DMS79 treated with DMSO at 0.1 percent for 48 hours (cell line): ENCODE measurements around the gene GLIPR1.
"Not testable (repeated sequence)": the region's sequence is repeated elsewhere in the genome, so short reads cannot be mapped to it uniquely, and the experiment has no call there.

Experiments
- DNase-seq: peaks from one replicate; lab custom pipeline; 2025; lab: John Stamatoyannopoulos, UW

GLIPR1 gene

DNA sequence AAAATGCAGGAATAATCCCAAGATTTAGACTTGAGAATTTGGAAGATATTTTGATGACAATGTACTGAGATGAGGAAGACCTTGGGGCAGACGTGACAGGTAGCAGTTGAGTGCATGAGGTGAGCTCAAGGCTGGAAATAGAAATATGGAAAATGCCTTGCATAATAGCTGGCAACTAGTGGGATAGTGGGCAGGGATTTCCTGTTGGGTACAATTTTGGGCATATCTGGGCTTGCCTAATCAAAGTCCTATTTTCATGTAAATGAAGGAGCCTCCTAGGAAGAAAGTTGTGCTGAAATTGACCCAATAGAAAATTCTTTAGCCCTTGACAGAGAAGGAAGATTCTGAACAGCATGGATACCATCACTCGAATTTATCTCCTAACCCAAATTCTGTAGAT is 6.4 kb upstream of the GLIPR1 start:
- DNase-seq: no peak

- no peak for DNase-seq
These were observed 4.5 kb upstream of the GLIPR1 start for GRCh38 chr12:75476071-75476470.

- DNase-seq: no peak
These were observed 3.4 kb upstream of the GLIPR1 start for GRCh38 chr12:75477137-75477536.

DNA sequence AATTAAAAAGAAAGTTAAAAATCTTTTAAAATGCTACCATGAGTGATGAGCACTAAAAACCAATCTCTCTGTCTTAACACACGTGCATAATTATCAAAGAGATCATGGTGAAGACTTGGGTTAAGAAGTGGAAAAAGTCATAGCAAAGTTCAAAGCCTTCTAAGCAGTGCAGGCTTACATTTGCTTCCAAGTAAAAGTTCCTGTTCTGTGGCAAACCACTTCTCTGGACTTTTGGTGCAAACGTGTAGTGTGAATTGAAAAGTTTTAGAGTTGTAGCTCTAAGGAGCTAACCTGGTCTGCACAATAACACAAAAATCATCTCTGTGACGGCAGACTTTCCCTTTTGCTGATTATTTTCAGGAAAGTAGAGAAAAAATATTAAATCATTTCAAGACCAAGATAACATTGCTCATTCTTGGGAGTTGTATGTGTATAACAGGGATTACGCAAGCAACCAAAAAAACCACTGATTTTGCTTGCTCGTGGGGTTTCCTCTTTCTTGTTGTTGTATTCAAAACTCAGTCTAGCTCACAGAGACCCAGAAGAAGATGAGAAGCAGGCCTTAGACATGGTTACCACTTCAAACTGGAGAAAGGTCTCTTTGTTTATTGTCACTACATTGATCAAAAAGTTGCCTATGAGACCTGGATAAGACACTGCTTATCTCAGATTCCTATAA is 2.3 kb upstream of the GLIPR1 start:
- no peak for DNase-seq

GRCh38 chr12:75479963-75480461 is 543 bp upstream of the GLIPR1 start:
- DNase-seq: no peak

- no peak for DNase-seq
These were observed 604 bp downstream of the GLIPR1 start for GRCh38 chr12:75481013-75481705.

- DNase-seq: no peak
These were observed 1.2 kb downstream of the GLIPR1 start for GRCh38 chr12:75481774-75482173.

DNA sequence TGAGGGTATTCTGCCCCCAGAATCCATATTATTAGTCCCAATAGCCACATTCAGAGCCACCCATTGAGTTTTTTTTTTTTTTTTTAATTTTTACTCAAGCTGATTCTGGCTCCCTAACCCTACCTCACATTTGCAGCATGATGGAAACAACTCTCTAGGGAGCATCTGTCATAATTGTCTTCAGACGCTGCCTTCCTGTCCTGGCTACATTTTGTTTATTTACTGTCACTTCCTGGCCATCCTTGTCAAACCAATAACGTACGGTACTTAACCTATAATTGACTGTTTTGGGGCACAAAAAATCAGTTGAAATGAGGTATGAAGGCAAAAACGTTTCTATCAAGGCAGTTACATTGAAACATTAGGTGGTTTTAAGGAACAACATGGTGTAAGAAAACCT is 2.1 kb downstream of the GLIPR1 start:
- DNase-seq: peak; percentile 57

- DNase-seq: peak; percentile 42
These were observed 2.9 kb downstream of the GLIPR1 start for GRCh38 chr12:75483431-75483830.

GRCh38 chr12:75484450-75484849 is 3.9 kb downstream of the GLIPR1 start:
- not testable (repeated sequence) for DNase-seq

GRCh38 chr12:75487308-75487707 is 6.8 kb downstream of the GLIPR1 start:
- no peak for DNase-seq

DNA sequence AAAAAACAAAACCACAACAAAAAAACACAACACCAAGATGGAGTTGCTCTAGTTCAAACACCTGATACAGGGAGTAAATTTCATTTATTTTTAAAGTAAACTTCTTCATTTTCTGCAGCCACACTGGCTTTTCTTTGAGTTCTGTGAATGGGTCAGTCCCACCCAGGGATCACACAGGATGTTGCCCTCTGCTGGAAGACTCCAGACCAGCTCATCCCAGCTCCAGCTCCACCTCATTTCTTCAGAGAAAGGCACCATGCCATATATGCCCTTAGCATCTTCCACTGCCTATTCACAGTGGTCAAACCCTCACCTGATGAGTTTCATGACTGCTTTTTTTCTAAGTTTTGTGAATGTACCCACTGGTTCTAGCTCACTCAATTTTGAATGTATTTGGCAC is 8.0 kb downstream of the GLIPR1 start:
- DNase-seq: no peak

- no peak for DNase-seq
These were observed 8.6 kb downstream of the GLIPR1 start for GRCh38 chr12:75489187-75489586.

GRCh38 chr12:75489613-75490210 is 9.2 kb downstream of the GLIPR1 start:
- no peak for DNase-seq

DNA sequence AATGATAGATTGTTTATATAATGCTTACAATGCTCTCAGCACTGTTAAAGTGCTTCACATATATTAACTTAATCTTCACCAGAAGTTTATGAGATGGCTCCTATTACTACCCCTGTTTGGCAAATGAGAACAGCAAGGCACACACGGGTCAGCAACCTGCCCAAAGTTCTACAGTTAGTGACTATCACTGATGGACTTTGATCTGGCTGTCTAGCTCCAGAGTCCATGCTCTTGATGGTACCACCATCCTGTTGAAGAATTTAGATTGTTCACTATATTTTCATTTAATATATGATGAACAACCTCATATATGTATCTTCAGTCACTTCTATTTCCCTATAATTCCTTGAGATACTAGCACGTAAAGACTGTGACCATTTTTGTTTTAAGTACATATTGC is 10.6 kb downstream of the GLIPR1 start:
- DNase-seq: no peak

- DNase-seq: no peak
These were observed 22.9 kb downstream of the GLIPR1 start for GRCh38 chr12:75503459-75503858.

DNA sequence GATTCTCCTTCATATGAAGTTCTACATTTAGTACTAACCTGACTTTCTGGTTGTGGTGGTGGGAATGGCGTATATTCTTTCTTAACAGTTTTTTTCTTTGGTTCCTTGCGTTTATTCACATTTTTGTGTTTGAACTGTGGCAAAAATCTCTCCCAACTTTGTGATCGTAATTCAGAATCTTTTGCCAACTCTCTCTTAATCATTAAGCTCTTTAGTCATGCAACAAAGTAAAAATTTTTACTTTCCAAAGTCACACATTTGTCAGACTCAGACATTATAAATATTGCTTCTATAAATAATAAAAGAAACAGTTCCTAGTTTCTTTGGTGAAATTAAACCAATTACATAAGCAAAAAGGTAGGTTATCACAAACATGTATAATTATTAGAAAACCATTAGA is 23.3 kb downstream of the GLIPR1 start:
- DNase-seq: no peak

DNA sequence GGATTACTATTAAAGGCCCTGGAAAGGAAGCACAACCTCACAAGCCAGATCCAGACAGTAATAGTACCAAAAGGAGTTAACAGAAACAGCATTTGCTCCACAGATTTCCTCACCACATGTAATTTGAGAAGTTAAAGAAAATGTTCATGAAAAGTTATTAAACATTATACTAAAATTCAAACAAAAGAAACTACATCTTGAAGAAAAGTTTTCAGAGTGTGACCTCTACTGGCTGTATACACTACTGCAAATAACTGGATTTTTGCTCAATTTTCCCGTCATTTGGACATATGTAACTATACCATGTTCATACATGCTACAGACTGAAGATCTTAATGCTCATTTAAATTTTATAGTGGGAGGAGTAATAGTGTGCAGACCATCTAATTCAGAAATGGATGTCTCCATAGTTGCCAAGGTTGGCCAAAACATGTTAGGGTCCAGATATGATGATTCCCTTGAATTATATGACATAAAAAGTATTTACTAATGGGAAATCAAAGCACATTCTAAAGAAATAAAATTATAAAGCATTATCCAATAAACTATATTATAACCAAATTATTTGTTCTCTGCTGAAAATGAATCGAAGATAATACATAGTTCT is 25.3 kb downstream of the GLIPR1 start:
- DNase-seq: no peak

DNA sequence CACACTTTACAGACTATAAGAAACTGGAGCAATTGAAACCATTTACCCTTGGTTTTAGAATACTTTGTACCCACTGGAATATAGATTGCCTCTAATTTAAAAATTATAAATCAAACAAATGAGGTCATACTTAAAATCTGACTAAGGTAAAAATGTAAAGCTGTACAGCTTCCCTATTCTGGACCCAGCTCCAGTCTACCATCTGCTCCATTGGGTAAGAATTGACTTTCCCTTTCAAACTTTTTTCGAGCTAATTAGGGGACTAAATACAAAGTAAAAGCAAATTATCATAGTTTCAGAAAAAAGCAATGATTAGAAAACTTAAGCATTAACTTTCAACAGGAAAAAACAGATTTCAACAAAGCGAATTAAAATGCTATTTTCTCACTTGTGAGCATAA is 26.5 kb downstream of the GLIPR1 start:
- no peak for DNase-seq

GRCh38 chr12:75508159-75508558 is 27.6 kb downstream of the GLIPR1 start:
- no peak for DNase-seq

- no peak for DNase-seq
These were observed 29.1 kb downstream of the GLIPR1 start for GRCh38 chr12:75509621-75510020.

DNA sequence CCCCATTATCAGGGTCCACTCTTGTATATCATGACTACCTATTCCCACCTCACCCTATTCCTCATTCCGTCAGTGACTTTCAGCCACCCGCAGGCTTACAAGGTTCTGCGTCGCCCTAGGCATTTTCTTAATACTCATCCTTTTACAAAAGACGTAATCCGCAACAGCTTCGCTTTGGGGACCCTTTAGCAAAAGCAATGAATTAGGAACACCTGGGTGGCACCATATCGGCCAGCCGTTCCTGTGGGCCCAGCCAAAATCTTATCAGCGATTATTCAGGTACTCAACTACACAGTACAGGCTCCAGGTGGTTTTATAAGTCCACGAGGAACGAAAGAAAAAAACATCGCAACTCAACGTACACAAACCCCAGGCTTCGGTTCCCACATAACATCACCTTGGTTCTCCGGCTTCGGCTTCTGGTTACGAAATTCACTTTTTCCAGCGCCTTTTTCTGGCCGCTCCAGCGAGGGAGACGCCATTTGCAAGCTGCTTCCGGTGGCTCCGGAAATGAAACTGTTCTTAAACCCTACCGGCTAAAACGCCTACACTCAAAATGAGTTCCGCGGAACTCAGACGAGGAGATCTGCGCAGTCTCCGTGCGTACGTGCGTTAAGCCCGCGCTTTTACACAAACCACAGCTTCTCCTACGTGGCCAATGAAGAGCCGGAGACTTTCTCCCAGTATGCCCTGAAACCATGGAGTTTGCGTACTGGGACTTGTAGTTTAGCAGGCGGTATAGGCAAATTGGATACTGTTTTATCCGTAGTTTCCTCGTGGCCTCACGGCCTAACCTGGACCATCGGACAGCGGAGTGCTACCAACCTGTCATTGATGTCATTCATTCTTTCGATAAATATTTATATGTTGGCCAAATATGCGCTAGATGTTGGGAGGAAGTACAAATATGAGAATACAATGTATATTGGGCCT is 30.8 kb downstream of the GLIPR1 start, which contains the start of gene KRR1:
Gene KRR1 (minus strand): TSS at position 494 of the 933 bp plus-strand sequence. CDS start 12 bp downstream, at position 482.
- DNase-seq: peak; percentile 91
